UCSD-AML1 (cell line): ENCODE data around the gene TCF12.

Experiments
- DNase-seq: peaks from one replicate; lab custom pipeline; 2025; ENCODE audit not compliant: unreplicated experiment; lab: John Stamatoyannopoulos, UW

Gene TCF12

DNA sequence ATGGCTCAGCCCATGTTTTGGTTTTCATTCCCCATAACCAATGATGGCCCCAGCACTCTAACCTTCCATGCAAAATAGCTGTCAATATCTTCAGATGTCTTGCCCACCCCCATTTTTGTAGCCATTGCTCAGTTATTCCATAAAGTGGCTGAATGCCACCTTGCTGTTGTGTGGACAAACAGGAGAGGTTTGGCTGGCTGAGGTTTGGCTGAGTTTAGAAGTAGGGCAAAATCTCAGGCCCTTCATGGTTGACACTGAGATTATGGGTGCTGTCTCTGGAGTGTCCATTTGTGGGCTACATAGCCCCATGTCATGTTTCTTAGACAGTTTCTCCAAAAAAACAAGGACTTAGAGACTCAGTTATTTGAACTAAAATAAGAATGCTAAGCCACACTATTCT, 96.9 kb downstream of the TCF12 start:
- no peak for DNase-seq

DNA sequence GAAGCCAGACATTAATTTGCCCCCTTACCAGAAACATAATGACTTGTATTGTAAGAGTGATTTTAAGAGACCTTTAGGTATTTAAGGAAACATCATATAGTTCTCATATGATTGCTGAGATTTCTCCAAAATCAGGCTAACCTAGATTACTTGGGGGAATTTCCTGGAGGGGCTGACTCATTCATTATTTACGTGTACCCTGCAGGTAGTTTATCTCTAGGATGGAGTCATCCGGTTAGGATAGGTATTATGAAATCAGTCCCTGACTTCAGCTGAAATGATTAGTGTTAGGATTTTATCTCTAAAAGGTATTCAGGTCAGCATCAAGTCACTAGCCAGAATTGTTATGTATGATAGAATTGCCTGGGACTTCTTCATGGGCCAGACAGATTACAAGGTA, 97.5 kb downstream of the TCF12 start:
- DNase-seq, result no peak

DNA sequence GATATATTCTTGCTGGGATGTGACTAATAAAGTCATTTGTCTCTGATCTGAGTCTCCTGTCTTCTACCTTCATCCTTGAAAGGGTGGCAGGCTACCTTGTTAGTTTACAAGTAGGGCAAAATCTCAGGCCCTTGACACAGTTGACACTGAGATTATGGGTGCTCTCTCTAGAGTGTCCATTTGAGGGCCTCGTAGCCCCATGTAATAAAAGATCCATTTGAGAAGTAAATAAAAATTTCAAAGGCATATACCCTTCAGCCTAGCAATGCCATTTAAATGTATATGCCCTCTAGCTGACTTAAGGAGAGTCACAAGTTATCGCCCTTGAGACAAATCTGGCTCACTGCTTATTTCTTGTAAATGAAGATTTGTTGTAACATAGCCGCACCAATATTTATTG, 98.6 kb downstream of the TCF12 start:
- DNase-seq, result no peak

DNA sequence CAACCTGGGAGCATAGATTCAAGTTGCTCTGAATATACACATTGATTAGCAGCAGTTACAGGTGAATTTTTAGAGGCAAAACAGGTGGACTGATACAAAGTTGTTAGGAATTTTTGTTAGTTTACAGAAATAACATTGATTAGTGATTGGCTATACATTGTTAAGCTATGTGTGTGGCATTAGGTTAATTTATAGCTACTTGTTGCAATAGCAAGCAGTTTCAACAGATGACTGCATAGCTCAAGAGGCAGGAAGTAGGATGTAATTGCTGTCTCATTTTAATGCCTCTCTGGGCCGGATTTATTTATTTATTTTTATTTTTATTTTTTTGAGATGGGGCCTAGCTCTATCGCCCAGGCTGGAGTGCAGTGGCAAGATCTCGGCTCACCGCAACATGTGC, 99.7 kb downstream of the TCF12 start:
- DNase-seq, result no peak

DNA sequence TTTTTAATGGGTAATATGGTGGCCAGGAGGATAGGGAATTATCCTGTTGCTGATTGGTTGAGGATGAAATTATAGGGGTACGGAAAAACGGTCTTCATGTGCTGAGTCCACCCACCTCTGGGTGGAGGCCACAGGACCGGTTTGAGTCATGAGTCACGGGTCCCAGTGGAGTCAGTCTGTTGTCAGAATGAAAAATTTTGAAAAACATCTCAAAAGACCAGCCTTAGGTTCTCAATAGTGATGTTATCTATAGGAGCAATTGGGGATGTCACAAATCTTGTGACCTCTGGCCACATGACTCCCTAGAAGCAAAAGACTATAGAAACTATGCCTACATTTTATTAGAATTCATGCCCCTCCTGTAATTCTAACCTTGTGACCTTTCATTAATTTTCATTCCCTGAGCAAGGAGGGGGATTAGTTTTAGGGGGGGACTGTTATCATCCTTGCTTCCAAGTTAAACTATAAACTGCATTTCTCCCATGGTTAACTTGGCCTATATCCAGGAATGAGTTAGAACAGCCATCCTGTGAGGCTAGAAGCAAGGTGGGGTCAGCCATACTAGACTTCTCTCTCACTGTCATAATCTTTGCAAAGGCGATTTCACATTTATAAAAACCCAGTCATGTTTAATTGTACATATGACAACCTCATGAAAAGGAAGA, 101.2 kb downstream of the TCF12 start:
- DNase-seq, result no peak

DNA sequence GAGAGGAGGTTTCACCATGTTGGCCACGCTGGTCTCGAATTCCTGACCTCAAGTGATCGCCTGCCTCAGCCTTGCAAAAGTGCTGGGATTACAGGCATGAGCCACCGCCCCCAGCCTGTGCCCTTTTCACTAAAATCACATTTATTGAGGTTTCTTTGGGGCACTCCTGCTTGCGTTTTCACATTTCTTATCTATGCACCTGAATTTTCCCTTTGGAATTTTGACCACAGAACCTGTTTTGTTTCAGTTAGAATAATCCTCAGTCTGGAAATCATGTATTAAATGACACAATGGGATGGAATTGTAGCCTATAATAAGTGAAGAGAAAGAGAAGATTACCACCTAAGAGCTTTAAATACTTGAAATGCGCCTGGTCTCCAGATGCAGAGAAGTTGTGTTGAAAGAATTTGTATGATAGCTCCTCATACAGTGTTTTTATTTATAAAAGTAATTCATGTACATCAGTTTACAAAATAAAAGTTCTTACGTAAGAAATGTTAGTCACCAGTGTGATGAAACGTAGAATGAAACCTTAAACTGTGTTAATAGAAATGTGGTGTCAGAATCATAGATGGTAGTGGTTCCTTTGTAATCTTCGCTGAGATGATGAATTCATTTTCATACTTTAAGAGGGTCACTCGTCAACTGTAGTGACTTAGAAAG, 107.0 kb downstream of the TCF12 start:
- DNase-seq, result no peak

DNA sequence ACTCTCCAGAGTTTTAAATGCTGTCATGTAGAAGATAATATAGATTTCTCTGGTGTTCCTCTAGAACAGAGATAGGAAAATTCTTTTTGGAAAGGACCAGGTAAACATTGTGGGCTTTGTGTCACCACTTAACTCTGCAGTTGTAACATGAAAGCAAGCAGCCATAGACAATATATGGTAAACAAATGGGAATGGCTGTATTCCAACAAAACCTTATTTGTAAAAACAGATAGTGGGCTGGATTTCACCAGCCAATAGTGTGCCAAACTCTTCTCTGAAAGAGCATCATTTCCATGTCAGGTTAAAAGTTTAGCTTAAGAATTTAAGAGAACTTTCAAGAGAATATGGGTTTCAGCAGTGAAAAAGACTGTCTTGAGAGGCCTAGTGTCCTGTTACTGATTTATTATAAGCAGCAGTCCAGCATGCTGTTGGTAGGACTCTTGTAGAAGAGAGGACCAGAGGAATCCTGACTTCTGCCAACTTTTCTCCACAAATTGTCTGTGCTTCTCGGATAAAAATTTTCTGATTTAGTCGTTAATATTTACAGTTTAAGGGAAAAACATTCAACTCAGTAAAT, 107.7 kb downstream of the TCF12 start:
- DNase-seq, result no peak

DNA sequence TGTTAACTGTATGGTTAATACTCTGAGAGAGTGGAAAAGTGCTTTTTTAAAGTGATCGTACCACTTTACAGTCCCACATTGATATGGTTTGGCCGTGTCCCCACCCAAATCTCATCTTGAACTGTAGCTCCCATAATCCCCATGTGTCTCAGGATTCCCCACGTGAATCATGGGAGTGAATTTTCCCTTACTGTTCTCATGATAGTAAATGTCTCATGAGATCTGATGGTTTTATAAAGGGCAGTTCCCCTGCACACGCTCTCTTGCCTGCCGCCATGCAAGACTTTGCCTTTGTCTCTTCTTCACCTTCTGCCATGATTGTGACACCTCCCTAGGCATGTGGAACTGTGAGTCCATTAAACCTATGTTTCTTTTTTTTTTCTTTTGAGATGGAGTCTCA, 109.2 kb downstream of the TCF12 start:
- DNase-seq, result no peak

GRCh38 chr15:57028176-57028575, 109.7 kb downstream of the TCF12 start:
- DNase-seq, result no peak

DNA sequence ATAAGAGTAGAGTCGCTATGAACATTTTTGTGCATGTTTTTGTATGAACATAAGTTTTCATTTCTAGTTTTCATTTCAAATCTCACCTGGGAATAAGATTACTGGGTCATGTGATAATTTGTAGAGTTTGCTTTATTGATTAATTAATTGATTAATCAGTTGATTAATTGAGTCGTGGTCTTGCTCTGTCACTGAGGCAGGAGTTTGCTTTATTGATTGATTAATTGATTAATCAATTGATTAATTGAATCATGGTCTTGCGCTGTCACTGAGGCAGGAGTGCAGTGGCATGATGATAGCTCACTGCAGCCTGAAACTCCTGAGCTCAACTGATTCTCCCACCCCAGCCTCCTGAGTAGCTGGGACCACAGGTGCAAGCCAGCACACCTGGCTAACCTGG, 111.6 kb downstream of the TCF12 start:
- DNase-seq, result no peak

- no peak for DNase-seq
These were observed 112.6 kb downstream of the TCF12 start for GRCh38 chr15:57031082-57031481.

GRCh38 chr15:57031605-57032004, 113.2 kb downstream of the TCF12 start:
- DNase-seq, result no peak

DNA sequence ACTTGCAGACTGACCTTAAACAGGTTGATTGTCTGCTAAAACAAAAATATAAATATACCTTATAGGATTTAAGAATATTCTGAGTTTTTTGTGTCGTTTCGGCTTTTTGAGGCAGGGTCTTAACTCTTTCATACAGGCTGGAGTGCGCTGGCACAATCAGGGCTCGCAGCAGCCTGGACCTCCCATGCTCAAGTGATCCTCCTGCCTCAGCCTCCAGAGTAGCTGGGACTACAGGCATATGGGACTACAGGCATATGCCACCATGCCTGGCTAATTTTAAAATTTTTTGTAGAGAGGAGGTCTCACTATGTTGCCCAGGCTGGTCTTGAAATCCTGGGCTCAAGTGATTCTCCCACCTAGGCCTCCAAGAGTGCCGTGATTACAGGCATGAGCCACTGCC, 113.9 kb downstream of the TCF12 start:
- no peak for DNase-seq

GRCh38 chr15:57033715-57034439, 115.4 kb downstream of the TCF12 start:
- DNase-seq, result no peak

DNA sequence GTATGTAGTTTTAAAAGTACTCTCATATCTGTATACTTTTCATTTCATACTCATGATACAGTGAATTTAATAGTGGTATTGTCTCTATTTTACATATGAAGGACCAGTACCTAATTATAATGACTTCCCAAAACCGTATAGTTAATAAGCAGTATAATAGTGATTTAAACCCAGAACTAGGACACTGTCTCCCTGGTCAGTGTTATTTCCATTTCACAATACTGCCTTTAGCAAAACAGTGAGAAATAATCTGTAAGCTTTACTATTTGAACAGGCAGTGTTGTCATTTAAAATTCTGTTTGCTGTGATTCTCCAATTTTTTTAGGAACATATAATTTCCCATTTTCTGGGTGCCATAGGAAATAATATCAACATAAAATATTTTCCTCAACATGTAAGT, 116.2 kb downstream of the TCF12 start:
- DNase-seq, result no peak

DNA sequence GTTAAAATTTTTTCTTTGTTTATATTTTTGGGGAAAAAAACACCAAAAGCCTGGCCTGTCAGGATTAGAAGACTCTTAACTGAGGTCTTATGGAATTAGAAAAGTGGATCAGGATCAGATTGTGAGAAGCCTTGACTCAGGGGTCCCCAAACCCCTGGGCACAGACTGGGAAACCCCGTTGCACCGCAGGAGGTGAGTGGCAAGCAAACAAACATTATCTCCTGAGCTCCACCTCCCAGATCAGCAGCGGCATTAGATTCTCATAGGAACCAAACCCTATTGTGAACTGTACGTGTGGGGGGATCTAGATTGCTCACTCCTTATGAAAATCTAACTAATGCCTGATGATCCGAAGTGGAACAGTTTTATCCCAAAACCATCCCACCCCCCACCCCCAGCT, 117.2 kb downstream of the TCF12 start:
- DNase-seq, result no peak

- no peak for DNase-seq
These were observed 117.9 kb downstream of the TCF12 start for GRCh38 chr15:57036352-57036751.

- no peak for DNase-seq
These were observed 119.1 kb downstream of the TCF12 start for GRCh38 chr15:57037548-57037947.

DNA sequence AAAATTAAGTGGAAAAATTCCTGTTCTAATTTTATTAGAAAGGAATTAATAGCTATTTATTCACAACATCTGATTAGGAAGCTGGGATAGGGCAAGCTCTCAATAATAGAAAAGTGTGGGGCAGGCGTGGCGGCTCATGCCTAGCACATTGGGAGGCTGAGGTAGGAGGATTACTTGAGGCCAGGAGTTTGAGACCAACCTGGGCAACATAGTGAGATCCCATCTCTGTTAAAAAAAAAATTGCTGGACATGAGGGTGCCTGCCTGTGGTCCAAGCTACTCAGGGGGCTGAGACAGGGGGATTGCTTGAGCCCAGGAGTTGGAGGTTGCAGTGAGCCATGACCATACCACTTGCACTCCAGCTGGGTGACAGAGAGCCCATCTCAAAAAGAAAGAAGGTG, 119.6 kb downstream of the TCF12 start:
- no peak for DNase-seq

- no peak for DNase-seq
These were observed 120.1 kb downstream of the TCF12 start for GRCh38 chr15:57038496-57038895.

- DNase-seq, result no peak
These were observed 123.0 kb downstream of the TCF12 start for GRCh38 chr15:57041416-57041815.

DNA sequence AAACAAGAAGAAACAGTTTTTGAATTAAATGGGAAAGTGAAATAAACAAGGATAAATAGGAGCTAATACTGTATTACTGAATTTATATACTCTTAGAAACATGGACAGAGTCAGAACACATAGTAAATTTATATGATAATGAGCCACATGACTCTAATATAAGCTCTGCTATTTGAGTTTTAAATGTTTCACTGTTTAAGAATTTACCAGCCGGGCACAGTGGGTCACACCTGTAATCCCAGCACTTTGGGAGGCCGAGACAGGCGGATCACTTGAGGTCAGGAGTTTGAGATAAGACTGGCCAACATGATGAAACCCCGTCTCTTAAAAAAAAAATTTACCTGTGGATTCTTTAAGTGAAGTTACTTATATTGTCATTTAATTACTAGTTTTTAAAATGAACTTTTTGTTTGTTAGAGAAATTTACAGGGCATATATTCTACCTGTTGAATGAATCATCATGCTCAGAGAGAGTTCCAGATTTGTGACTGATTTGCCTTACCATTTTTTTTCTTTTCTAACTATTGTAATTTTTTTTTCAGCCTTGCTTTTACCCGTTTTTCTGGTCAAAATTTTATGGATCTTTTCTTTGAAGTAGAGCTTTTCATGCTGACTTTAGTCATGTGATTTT, 125.7 kb downstream of the TCF12 start:
- DNase-seq, result no peak
